A549 (cell line): ENCODE data around the gene SMU1.

Experiments used
- CTCF ChIP-seq: fragments of >200 bp; sonication (Bioruptor Twin); formaldehyde crosslinking; IDR thresholded peaks from 3 replicates; pipeline ENCODE4 v1.5.1; 2016
- JUNB ChIP-seq: fragments of >200 bp; sonication (Bioruptor Twin); formaldehyde crosslinking; IDR thresholded peaks from 2 replicates; pipeline ENCODE4 v1.6.1; 2016
- POLR2A ChIP-seq: IDR thresholded peaks from 2 replicates; pipeline ENCODE4 v1.6.1; 2012; ENCODE audit warnings: mild to moderate bottlenecking, low read length

- TF ChIP-seq JUNB (no peak), POLR2A (no peak), CTCF (no peak)
Measured at GRCh38 chr9:33014665-33015014, 61.8 kb downstream of the SMU1 start.
